ENCODE data around the gene RUSC2.
"Not testable (repeated sequence)": the region's sequence is repeated elsewhere in the genome, so short reads cannot be mapped to it uniquely, and the experiment has no call there.

Gene RUSC2

DNA sequence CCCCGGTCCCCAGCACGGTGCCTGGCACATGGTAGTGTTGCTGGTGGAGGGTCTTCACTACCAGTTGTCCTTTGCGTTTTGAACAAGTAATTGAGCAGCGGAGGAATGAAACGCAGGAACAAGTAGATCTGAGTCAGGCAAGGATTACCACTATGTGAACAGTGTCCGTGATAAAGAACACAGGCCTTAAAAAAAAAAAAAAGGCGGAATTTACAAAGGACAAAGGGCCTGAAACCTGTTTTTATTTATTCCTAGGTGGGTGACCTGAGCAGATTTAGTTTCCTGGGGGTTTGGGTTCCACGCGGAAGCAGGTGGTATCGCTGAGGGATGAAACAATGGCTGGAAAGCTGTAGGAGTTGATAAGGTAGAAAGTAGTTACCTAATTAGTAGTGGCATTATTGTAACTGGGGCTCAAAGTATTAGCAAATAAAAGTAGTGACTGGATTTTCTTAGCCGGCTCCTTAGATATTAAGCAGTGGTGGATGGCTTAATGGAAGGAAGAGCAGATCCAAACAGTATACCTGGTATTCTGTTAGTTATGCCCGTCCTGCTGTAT lies 1.1 kb downstream of the RUSC2 start:
- no peak for DNase-seq

- DNase-seq = not testable (repeated sequence)
Observed at GRCh38 chr9:35493119-35493518, 3.2 kb downstream of the RUSC2 start.

GRCh38 chr9:35495984-35496383 lies 6.1 kb downstream of the RUSC2 start:
- DNase-seq = no peak

GRCh38 chr9:35498245-35498644 lies 8.3 kb downstream of the RUSC2 start:
- DNase-seq = not testable (repeated sequence)

GRCh38 chr9:35499029-35499700 lies 9.3 kb downstream of the RUSC2 start:
- no peak for DNase-seq

- no peak for DNase-seq
Observed at GRCh38 chr9:35499701-35500030, 9.8 kb downstream of the RUSC2 start.

GRCh38 chr9:35500130-35500748 lies 10.3 kb downstream of the RUSC2 start:
- DNase-seq = no peak

- no peak for DNase-seq
Observed at GRCh38 chr9:35501946-35502345, 12.0 kb downstream of the RUSC2 start.

GRCh38 chr9:35506359-35506758 lies 16.4 kb downstream of the RUSC2 start:
- DNase-seq = no peak

DNA sequence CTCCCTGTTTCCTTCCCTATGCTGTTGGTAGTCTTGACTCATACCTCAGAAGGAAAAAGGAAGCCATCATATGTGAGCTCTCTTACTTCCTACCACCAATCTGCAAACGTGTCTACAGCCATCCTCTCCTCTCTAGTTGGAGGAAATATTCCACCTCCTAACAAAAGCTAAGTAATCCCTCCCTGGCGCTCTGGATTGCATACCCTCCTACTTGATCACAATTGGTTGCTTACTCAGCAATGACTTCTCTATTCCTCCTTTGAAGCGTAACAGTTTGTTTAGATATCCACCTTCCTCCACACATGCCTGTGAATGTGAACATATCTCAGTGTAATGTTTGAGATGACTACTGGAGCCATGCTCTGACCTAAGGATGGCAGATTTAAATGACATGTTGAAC lies 18.2 kb downstream of the RUSC2 start:
- DNase-seq = no peak

DNA sequence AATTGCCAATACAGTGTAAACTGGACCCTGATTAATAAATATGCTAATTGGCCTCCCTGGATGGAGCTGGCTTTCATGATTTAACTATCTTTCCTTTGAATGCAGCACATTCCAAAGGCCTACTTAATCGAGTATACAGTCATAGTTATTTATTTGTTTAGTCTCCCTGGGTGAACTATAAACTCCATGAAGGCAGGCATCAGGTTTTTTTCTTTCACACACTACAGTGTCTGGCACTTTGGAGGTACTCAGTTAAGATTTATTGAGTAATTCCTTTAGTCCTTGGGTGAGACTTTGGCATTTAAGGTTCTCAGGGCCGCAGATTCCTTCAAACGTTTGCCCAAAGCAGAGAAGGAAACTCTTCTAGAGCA lies 20.5 kb downstream of the RUSC2 start:
- no peak for DNase-seq

GRCh38 chr9:35510754-35511428 lies 21.0 kb downstream of the RUSC2 start:
- DNase-seq = no peak

GRCh38 chr9:35511453-35511852 lies 21.5 kb downstream of the RUSC2 start:
- no peak for DNase-seq

GRCh38 chr9:35515766-35516165 lies 25.9 kb downstream of the RUSC2 start:
- no peak for DNase-seq

DNA sequence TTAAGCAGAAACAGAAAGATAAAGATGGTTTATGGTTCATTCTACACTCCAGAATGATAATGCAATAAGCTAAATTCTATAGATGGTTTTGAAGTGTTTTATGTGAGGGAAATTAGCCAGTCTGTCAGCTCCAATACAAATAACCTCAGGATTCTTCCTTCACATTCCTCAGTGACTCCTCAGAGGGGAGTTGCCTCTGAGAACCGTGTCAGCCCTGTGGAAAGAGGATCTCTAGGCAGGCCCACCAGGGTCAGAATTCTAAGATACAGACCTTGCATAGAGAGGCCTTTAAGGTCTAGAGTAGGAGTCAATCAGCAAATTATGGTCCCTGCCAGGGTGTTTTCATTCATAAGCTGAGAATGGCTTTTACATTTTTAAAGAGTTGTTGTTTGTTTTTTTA lies 26.6 kb downstream of the RUSC2 start:
- DNase-seq = no peak

DNA sequence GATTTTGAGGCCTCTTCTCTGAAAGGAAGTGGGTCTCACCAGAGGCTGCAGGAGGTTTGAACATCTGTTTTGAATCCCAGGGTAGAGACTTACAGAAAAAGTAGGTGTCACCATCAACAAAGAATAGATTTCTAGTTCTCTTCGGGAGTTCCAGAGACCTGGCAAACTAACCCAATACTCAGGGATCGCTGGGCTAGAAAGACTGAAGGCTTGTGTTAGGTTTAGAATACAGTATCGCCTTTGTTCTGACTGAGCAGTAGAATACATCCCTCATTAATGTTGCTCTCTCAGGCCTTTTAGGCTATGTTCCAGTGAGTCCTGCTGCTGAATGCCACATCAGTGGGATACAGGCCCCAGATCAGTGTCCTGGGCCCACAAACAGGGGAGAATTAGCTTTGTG lies 27.2 kb downstream of the RUSC2 start:
- peak; percentile 46 to 59 for DNase-seq

GRCh38 chr9:35517552-35518224 lies 27.8 kb downstream of the RUSC2 start:
- DNase-seq = no peak

- DNase-seq = no peak
Observed at GRCh38 chr9:35518225-35518821, 28.4 kb downstream of the RUSC2 start.

- no peak for DNase-seq
Observed at GRCh38 chr9:35518981-35519679, 29.2 kb downstream of the RUSC2 start.

GRCh38 chr9:35519692-35520363 lies 29.9 kb downstream of the RUSC2 start:
- no peak for DNase-seq

DNA sequence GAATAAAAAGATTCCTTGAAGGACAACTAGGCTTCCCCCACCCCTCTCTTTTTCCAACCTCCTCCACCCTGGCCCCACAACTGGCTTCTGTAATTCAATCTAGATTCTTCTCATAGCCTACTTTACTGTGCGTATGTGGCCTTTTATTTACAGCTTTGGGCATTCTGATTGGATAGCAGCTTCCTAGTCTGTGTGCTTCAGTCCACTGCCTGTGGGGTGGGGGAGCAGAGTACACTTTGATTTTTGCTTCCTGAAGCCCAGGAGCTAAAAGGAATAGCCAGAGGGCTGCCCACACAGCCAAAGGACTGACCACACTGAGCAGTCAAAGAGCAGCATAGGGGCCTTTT lies 30.4 kb downstream of the RUSC2 start:
- DNase-seq = no peak

DNA sequence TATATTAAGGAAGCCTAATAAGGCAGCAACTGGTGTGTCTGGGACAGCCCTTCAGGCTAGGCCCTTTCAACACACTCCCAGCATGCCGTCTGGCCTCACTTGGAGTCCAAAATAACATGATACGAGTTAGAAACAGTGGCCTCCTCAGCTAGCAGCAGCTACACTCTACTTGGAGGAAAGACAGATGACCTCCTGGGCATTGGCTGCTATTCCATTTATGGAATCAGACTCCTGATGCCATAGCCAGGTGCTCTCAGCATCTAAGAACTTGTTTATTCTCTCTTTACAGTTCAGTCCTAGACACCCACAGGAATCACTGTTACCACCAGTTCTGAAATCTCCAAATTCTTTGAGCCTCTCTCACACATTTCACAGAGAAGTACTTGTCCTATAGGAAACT lies 31.8 kb downstream of the RUSC2 start:
- DNase-seq = no peak
